ENCODE data around the gene FSTL4.

DNA sequence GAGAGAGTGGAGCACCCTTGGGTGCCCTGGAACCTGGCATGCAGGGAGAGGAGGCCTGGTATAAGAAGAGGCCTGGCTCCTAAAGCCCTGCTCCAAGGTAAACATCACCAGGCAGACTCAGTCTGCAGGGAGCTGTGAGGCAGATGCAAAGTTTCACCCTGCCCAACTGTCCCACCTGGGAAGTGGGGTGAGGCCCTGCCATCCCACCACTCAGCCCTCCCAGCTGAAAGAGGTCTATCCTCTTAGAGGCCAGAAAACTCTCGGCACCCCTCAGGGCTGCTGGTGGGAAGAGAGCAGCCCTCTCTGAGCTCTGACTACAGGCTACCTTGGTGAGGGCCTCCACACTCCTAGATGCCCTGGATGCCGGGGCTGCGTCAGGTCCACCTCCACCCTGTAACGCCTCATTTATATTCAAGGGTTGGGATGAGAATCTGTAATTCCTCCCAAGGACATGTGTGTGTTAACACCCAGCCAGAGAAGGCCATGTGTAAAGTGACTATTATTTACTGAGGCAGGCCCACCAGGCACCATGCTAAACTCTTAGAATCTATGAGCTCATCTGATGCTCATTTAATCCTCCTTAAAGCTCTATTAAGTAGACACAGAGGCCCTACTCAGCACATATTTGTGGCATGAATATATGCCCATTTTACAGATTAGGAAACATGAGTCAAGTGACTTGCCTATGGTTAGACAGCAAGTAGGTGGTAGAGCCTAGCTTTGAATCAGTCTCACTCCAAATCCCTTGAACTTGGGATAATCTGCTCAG is 205.9 kb downstream of the FSTL4 start:
- TF ChIP-seq, protein P1, sequence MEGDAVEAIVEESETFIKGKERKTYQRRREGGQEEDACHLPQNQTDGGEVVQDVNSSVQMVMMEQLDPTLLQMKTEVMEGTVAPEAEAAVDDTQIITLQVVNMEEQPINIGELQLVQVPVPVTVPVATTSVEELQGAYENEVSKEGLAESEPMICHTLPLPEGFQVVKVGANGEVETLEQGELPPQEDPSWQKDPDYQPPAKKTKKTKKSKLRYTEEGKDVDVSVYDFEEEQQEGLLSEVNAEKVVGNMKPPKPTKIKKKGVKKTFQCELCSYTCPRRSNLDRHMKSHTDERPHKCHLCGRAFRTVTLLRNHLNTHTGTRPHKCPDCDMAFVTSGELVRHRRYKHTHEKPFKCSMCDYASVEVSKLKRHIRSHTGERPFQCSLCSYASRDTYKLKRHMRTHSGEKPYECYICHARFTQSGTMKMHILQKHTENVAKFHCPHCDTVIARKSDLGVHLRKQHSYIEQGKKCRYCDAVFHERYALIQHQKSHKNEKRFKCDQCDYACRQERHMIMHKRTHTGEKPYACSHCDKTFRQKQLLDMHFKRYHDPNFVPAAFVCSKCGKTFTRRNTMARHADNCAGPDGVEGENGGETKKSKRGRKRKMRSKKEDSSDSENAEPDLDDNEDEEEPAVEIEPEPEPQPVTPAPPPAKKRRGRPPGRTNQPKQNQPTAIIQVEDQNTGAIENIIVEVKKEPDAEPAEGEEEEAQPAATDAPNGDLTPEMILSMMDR (IDR thresholded peaks at IDR 0.05; ENCODE audit: poor library complexity), result no peak
- no peak for TF ChIP-seq EZH2phosphoT487 (IDR thresholded peaks at IDR 0.05; ENCODE audit: low read depth, severe bottlenecking, unreplicated experiment)
